GM12892 (cell line): Measurements from ENCODE around the gene SLC9A1.

ENCODE experiments used
- POLR2A ChIP-seq: IDR thresholded peaks from 2 replicates; pipeline ENCODE4 v1.6.1; 2011; ENCODE audit warnings: low read depth, low read length, control low read depth
- POLR2AphosphoS5 ChIP-seq: IDR thresholded peaks from 2 replicates; pipeline ENCODE4 v1.6.1; 2011; ENCODE audit warnings: low read depth, low read length, control low read depth

GRCh38 chr1:27126391-27126790, 28.5 kb downstream of the SLC9A1 start:
- TF ChIP-seq POLR2A, result no peak
- TF ChIP-seq POLR2AphosphoS5, result no peak
